Mesendoderm (in vitro differentiated cells): ENCODE measurements around the gene NRG3.
A peak's percentile ranks its signal among the peaks of the same experiment; 100 is the strongest.

Source experiments
- DNase-seq: peaks from one replicate; pipeline ENCODE4 v3.0.0; 2013
- H2AK5ac ChIP-seq: 2 replicates; pipeline ENCODE4 v1.6.1; 2013; ENCODE audit warnings: low read length, inconsistent platforms
- H2BK120ac ChIP-seq: 2 replicates; pipeline ENCODE4 v1.6.1; 2013; ENCODE audit warnings: low read depth, mild to moderate bottlenecking, low read length, moderate library complexity, mixed read lengths
- H2BK15ac ChIP-seq: replicated peaks from 2 replicates; pipeline ENCODE4 v1.6.1; 2013; ENCODE audit warnings: low read depth, mild to moderate bottlenecking, moderate library complexity
- H2BK5ac ChIP-seq: 2 replicates; pipeline ENCODE4 v1.6.1; 2013; ENCODE audit warnings: low read length, inconsistent platforms
- H3K18ac ChIP-seq: 2 replicates; pipeline ENCODE4 v1.6.1; 2013; ENCODE audit warnings: mild to moderate bottlenecking, low read length, mixed read lengths
- H3K23ac ChIP-seq: one replicate; pipeline ENCODE4 v1.6.1; 2013; ENCODE audit warnings: low read length
- H3K27ac ChIP-seq: 2 replicates; pipeline ENCODE4 v1.5.1; 2013; ENCODE audit warnings: low read depth, mild to moderate bottlenecking, inconsistent platforms, low read length, moderate library complexity
- H3K27me3 ChIP-seq: 2 replicates; pipeline ENCODE4 v1.6.1; 2013; ENCODE audit warnings: low read length, control low read depth, mild to moderate bottlenecking, inconsistent platforms; ENCODE audit not compliant: insufficient read depth, poor library complexity
- H3K36me3 ChIP-seq: 2 replicates; pipeline ENCODE4 v1.6.1; 2013; ENCODE audit warnings: low read length, inconsistent platforms; ENCODE audit not compliant: control insufficient read depth, insufficient read depth
- H3K4ac ChIP-seq: one replicate; pipeline ENCODE4 v1.6.1; 2013; ENCODE audit warnings: low read depth, mild to moderate bottlenecking, low read length, moderate library complexity
- H3K4me1 ChIP-seq: 2 replicates; pipeline ENCODE4 v1.6.1; 2013; ENCODE audit warnings: low read depth, low read length, inconsistent platforms; ENCODE audit not compliant: control insufficient read depth
- H3K4me2 ChIP-seq: 2 replicates; pipeline ENCODE4 v1.6.1; 2013; ENCODE audit warnings: low read length
- H3K4me3 ChIP-seq: 2 replicates; pipeline ENCODE4 v1.5.1; 2013; ENCODE audit warnings: mild to moderate bottlenecking, low read length
- H3K56ac ChIP-seq: one replicate; pipeline ENCODE4 v1.6.1; 2013; ENCODE audit warnings: low read length
- H3K79me1 ChIP-seq: 2 replicates; pipeline ENCODE4 v1.6.1; 2013; ENCODE audit warnings: low read length, inconsistent platforms
- H3K79me2 ChIP-seq: 2 replicates; pipeline ENCODE4 v1.6.1; 2013; ENCODE audit warnings: mild to moderate bottlenecking, low read length; ENCODE audit not compliant: control insufficient read depth, insufficient read depth
- H3K9ac ChIP-seq: 2 replicates; pipeline ENCODE4 v1.6.1; 2013; ENCODE audit warnings: low read length, inconsistent platforms
- H4K5ac ChIP-seq: one replicate; pipeline ENCODE4 v1.6.1; 2013; ENCODE audit warnings: low read length
- H4K8ac ChIP-seq: one replicate; pipeline ENCODE4 v1.6.1; 2013; ENCODE audit warnings: low read depth, mild to moderate bottlenecking, control low read depth, low read length, moderate library complexity
- WGBS: extraction: QIAGEN DNeasy Blood & Tissue Kit; methylation state at CpG from one replicate; pipeline ENCODE4 v1.1.7; 2013; ENCODE audit warnings: low lambda C conversion rate, missing lambda C conversion rate; ENCODE audit not compliant: insufficient coverage; ENCODE audit errors: extremely low coverage; 5-methylcytosine and 5-hydroxymethylcytosine counted together

The NRG3 gene

GRCh38 chr10:82149674-82150073 lies 274.7 kb downstream of the NRG3 start:
- H4K8ac ChIP-seq: peak overlapping the region; percentile 28
- no peaks in the 10 kb centered on the region for H3K27me3 ChIP-seq
- H2BK5ac ChIP-seq: no peak overlapping the region
- H2BK15ac ChIP-seq: no peak overlapping the region
- no peak overlapping the region for H3K23ac ChIP-seq
- no peaks in the 10 kb centered on the region for H3K79me1 ChIP-seq
- no peaks in the 10 kb centered on the region for H3K36me3 ChIP-seq
- DNase-seq: no peak
- no peak overlapping the region for H3K9ac ChIP-seq
- no peak overlapping the region for H3K4me2 ChIP-seq
- H2BK120ac ChIP-seq: no peak overlapping the region
- H3K27ac ChIP-seq: no peak overlapping the region
- H3K4me3 ChIP-seq: no peak overlapping the region
- WGBS: no CpG with 5 or more reads among the region's 4 CpGs
- no peak overlapping the region for H2AK5ac ChIP-seq
- H3K18ac ChIP-seq: no peak overlapping the region
- no peak overlapping the region for H4K5ac ChIP-seq
- peak overlapping the region; percentile 37 for H3K4ac ChIP-seq
- no peaks in the 10 kb centered on the region for H3K4me1 ChIP-seq
- no peaks in the 10 kb centered on the region for H3K79me2 ChIP-seq
- no peak overlapping the region for H3K56ac ChIP-seq

- no peak overlapping the region for H4K5ac ChIP-seq
- H2AK5ac ChIP-seq: no peak overlapping the region
- H2BK120ac ChIP-seq: no peak overlapping the region
- no peak overlapping the region for H3K9ac ChIP-seq
- no peaks in the 10 kb centered on the region for H3K79me1 ChIP-seq
- no peak overlapping the region for H3K18ac ChIP-seq
- no peak overlapping the region for H3K4me2 ChIP-seq
- no peak overlapping the region for H3K23ac ChIP-seq
- H3K79me2 ChIP-seq: no peaks in the 10 kb centered on the region
- H2BK15ac ChIP-seq: no peak overlapping the region
- WGBS: no CpG with 5 or more reads among the region's 9 CpGs
- no peaks in the 10 kb centered on the region for H3K4me1 ChIP-seq
- H3K4me3 ChIP-seq: no peak overlapping the region
- no peak overlapping the region for H3K27ac ChIP-seq
- peak; percentile 91 for DNase-seq
- peak overlapping the region; percentile 37 for H3K4ac ChIP-seq
- no peak overlapping the region for H2BK5ac ChIP-seq
- H3K56ac ChIP-seq: no peak overlapping the region
- H3K36me3 ChIP-seq: no peaks in the 10 kb centered on the region
- H4K8ac ChIP-seq: no peak overlapping the region
- H3K27me3 ChIP-seq: no peaks in the 10 kb centered on the region
Observed at GRCh38 chr10:82150123-82150900, 275.3 kb downstream of the NRG3 start.

GRCh38 chr10:82160307-82160706 lies 285.3 kb downstream of the NRG3 start:
- no peak overlapping the region for H2BK15ac ChIP-seq
- H3K79me1 ChIP-seq: no peaks in the 10 kb centered on the region
- H4K5ac ChIP-seq: no peak overlapping the region
- H3K79me2 ChIP-seq: no peaks in the 10 kb centered on the region
- no CpG with 5 or more reads among the region's 1 CpG for WGBS
- H2BK5ac ChIP-seq: no peak overlapping the region
- H2AK5ac ChIP-seq: no peak overlapping the region
- H3K4me1 ChIP-seq: no peaks in the 10 kb centered on the region
- no peak overlapping the region for H3K18ac ChIP-seq
- no peak overlapping the region for H3K4ac ChIP-seq
- H2BK120ac ChIP-seq: no peak overlapping the region
- no peaks in the 10 kb centered on the region for H3K27me3 ChIP-seq
- no peak overlapping the region for H3K4me2 ChIP-seq
- H3K56ac ChIP-seq: no peak overlapping the region
- no peak overlapping the region for H3K9ac ChIP-seq
- H3K36me3 ChIP-seq: no peaks in the 10 kb centered on the region
- no peak overlapping the region for H4K8ac ChIP-seq
- no peak overlapping the region for H3K4me3 ChIP-seq
- no peak overlapping the region for H3K23ac ChIP-seq
- no peak for DNase-seq
- H3K27ac ChIP-seq: no peak overlapping the region

GRCh38 chr10:82161264-82161663 lies 286.3 kb downstream of the NRG3 start:
- no peak overlapping the region for H2BK5ac ChIP-seq
- DNase-seq: no peak
- no peak overlapping the region for H3K18ac ChIP-seq
- H3K23ac ChIP-seq: no peak overlapping the region
- WGBS: no CpG with 5 or more reads among the region's 2 CpGs
- no peak overlapping the region for H3K4ac ChIP-seq
- no peak overlapping the region for H3K56ac ChIP-seq
- no peak overlapping the region for H2BK15ac ChIP-seq
- no peaks in the 10 kb centered on the region for H3K79me2 ChIP-seq
- no peaks in the 10 kb centered on the region for H3K79me1 ChIP-seq
- no peak overlapping the region for H3K27ac ChIP-seq
- no peaks in the 10 kb centered on the region for H3K36me3 ChIP-seq
- no peak overlapping the region for H4K5ac ChIP-seq
- H2AK5ac ChIP-seq: no peak overlapping the region
- H3K27me3 ChIP-seq: no peaks in the 10 kb centered on the region
- H3K4me3 ChIP-seq: no peak overlapping the region
- no peak overlapping the region for H2BK120ac ChIP-seq
- no peak overlapping the region for H3K4me2 ChIP-seq
- H3K9ac ChIP-seq: no peak overlapping the region
- no peaks in the 10 kb centered on the region for H3K4me1 ChIP-seq
- H4K8ac ChIP-seq: no peak overlapping the region

- Histone ChIP-seq H3K23ac (no peak overlapping the region), H3K79me1 (no peaks in the 10 kb centered on the region), H3K36me3 (no peaks in the 10 kb centered on the region), H2BK15ac (no peak overlapping the region), H3K18ac (no peak overlapping the region), H3K4ac (no peak overlapping the region), H2BK120ac (no peak overlapping the region), H3K56ac (no peak overlapping the region), H4K5ac (no peak overlapping the region), H3K27ac (no peak overlapping the region), H3K4me3 (no peak overlapping the region), H2AK5ac (no peak overlapping the region), H3K27me3 (no peaks in the 10 kb centered on the region), H3K79me2 (no peaks in the 10 kb centered on the region), H3K4me1 (no peaks in the 10 kb centered on the region), H2BK5ac (no peak overlapping the region), H4K8ac (no peak overlapping the region), H3K4me2 (no peak overlapping the region), H3K9ac (no peak overlapping the region)
- DNase-seq: no peak
- WGBS: no CpG with 5 or more reads among the region's 4 CpGs
Observed at GRCh38 chr10:82162549-82163195, 287.7 kb downstream of the NRG3 start.
